HCT116 (cell line): ENCODE data around the gene LRRC3B.

ENCODE experiments used
- EGR1 ChIP-seq: IDR thresholded peaks from 2 replicates; pipeline ENCODE4 v1.6.1; 2012; ENCODE audit warnings: low read depth
- ELF1 ChIP-seq: IDR thresholded peaks from 2 replicates; pipeline ENCODE4 v1.6.1; 2012; ENCODE audit warnings: low read depth, borderline replicate concordance
- EZH2 ChIP-seq: fragments of 200-600 bp; sonication (generic); IDR thresholded peaks from 2 replicates; pipeline ENCODE4 v1.6.1; 2017; ENCODE audit warnings: antibody characterized with exemption, mixed run types
- FOSL1 ChIP-seq: IDR thresholded peaks from 2 replicates; pipeline ENCODE4 v1.6.1; 2012; ENCODE audit warnings: low read depth
- POLR2AphosphoS5 ChIP-seq: IDR thresholded peaks from 2 replicates; pipeline ENCODE4 v1.6.1; 2011; ENCODE audit warnings: mild to moderate bottlenecking, low read depth, low read length, moderate library complexity
- YY1 ChIP-seq: IDR thresholded peaks from 2 replicates; pipeline ENCODE4 v1.6.1; 2011; ENCODE audit warnings: low read length, low read depth, moderate library complexity, mild to moderate bottlenecking; ENCODE audit not compliant: insufficient replicate concordance; ENCODE audit errors: extremely low read depth
- TF ChIP-seq, protein P1 (sequence below), 3 experiments: fragments of 200-600 bp in 1 of 3; sonication (generic) in 1 of 3; IDR thresholded peaks in 2 of 3; conservative IDR thresholded peaks in 1 of 3; 2 replicates each; pipeline ENCODE4 v1.5.1; 2012 to 2017; ENCODE audit warnings: low read depth in 2 of 3, low read length in 2 of 3, antibody characterized with exemption in 1 of 3, borderline replicate concordance in 1 of 3, control low read depth in 1 of 3, mild to moderate bottlenecking in 1 of 3, mixed read lengths in 1 of 3, mixed run types in 1 of 3, moderate library complexity in 1 of 3; ENCODE audit not compliant: insufficient read depth in 1 of 3
- TF ChIP-seq, protein P2 (sequence below): IDR thresholded peaks from 2 replicates; pipeline ENCODE4 v1.6.1; 2012

- TF ChIP-seq YY1: no peak
- TF ChIP-seq ELF1: no peak
- TF ChIP-seq, protein P1, sequence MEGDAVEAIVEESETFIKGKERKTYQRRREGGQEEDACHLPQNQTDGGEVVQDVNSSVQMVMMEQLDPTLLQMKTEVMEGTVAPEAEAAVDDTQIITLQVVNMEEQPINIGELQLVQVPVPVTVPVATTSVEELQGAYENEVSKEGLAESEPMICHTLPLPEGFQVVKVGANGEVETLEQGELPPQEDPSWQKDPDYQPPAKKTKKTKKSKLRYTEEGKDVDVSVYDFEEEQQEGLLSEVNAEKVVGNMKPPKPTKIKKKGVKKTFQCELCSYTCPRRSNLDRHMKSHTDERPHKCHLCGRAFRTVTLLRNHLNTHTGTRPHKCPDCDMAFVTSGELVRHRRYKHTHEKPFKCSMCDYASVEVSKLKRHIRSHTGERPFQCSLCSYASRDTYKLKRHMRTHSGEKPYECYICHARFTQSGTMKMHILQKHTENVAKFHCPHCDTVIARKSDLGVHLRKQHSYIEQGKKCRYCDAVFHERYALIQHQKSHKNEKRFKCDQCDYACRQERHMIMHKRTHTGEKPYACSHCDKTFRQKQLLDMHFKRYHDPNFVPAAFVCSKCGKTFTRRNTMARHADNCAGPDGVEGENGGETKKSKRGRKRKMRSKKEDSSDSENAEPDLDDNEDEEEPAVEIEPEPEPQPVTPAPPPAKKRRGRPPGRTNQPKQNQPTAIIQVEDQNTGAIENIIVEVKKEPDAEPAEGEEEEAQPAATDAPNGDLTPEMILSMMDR (IDR thresholded peaks at IDR 0.05 in 2 of 3, conservative IDR thresholded peaks at IDR 0.05 in 1 of 3; ENCODE audit: borderline replicate concordance in 1 of 3, insufficient read depth in 1 of 3, low read depth in 2 of 3, low read length in 2 of 3): no peak
- no peak for TF ChIP-seq FOSL1
- TF ChIP-seq EZH2: no peak
- no peak for TF ChIP-seq POLR2AphosphoS5
- TF ChIP-seq EGR1: no peak
- TF ChIP-seq, protein P2, sequence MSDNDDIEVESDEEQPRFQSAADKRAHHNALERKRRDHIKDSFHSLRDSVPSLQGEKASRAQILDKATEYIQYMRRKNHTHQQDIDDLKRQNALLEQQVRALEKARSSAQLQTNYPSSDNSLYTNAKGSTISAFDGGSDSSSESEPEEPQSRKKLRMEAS: no peak
Measured at GRCh38 chr3:26630669-26631389, 8.3 kb downstream of the LRRC3B start.
